Endothelial cell of umbilical vein (primary cell): ENCODE results near the gene CNPY1. TPM values are rescaled to one million over a fixed set of nuclear protein-coding genes. Genes with fewer than 3 reads are reported as not detected.

ENCODE experiments used
- BruUV-seq: library from RNA; stranded (reverse); fragments of 400-500 nt; replicated peaks from 2 replicates; lab custom pipeline; 2021; lab: Mats Ljungman, UMichigan
- CTCF ChIA-PET: fragments of 300-600, 350-600 bp; sonication (Branson Sonifier 250); formaldehyde crosslinking; loops from one replicate; lab custom pipeline; 2021; ENCODE audit warnings: antibody characterized with exemption, inconsistent platforms; lab: Charles Lee
- POLR2A ChIA-PET: fragments of 300-600, 350-600 bp; sonication (Branson Sonifier 250); formaldehyde crosslinking; loops from one replicate; lab custom pipeline; 2021; ENCODE audit warnings: antibody characterized with exemption, inconsistent platforms; lab: Charles Lee
- DNase-seq: peaks from one replicate; pipeline ENCODE4 v3.0.0-alpha.2; 2011; ENCODE audit warnings: low read depth, low spot score
- FAIRE-seq: peaks from 2 replicates; lab custom pipeline; 2011; peaks lifted over from hg19 to GRCh38; lab: Jason Lieb, UNC
- H2AFZ ChIP-seq: 2 replicates; pipeline ENCODE4 v1.6.0; 2012; ENCODE audit warnings: low read depth, low read length, control low read depth, inconsistent platforms
- H3K27ac ChIP-seq: 2 replicates; pipeline ENCODE4 v1.5.1; 2011; ENCODE audit warnings: low read depth, mild to moderate bottlenecking, control low read depth, low read length, moderate library complexity; ENCODE audit not compliant: insufficient read depth
- H3K27me3 ChIP-seq, 2 experiments: 2 replicates each; pipeline versions ENCODE4 v1.6.0 to v1.6.1; 2011; ENCODE audit warnings: low read length in 2 of 2, mixed read lengths in 1 of 2; ENCODE audit not compliant: control insufficient read depth in 2 of 2, insufficient read depth in 2 of 2
- H3K36me3 ChIP-seq, 2 experiments: 2 replicates in 1 of 2; 3 replicates in 1 of 2; pipeline ENCODE4 v1.5.1; 2011; ENCODE audit warnings: low read length in 2 of 2, mild to moderate bottlenecking in 1 of 2, moderate library complexity in 1 of 2; ENCODE audit not compliant: control insufficient read depth in 2 of 2, insufficient read depth in 2 of 2; ENCODE audit errors: extremely low read depth in 1 of 2
- H3K4me1 ChIP-seq: 3 replicates; pipeline ENCODE4 v1.5.1; 2011; ENCODE audit warnings: mild to moderate bottlenecking, low read length; ENCODE audit not compliant: control insufficient read depth, insufficient read depth; ENCODE audit errors: extremely low read depth
- H3K4me2 ChIP-seq: 2 replicates; pipeline ENCODE4 v1.6.1; 2011; ENCODE audit warnings: low read length, control low read depth, mixed read lengths; ENCODE audit not compliant: insufficient read depth
- H3K4me3 ChIP-seq, 3 experiments: fragments of 200-600 bp in 1 of 3; sonication (generic), shearing (Covaris generic) in 1 of 3; replicated peaks in 1 of 3; 2 replicates each; pipeline ENCODE4 v1.5.1; 2011 to 2016; ENCODE audit warnings: control low read depth in 3 of 3, low read length in 3 of 3, mild to moderate bottlenecking in 2 of 3, inconsistent platforms in 1 of 3, low read depth in 1 of 3, moderate library complexity in 1 of 3; ENCODE audit not compliant: insufficient read depth in 1 of 3
- H3K79me2 ChIP-seq: 2 replicates; pipeline ENCODE4 v1.6.0; 2012; ENCODE audit warnings: low read length, inconsistent platforms; ENCODE audit not compliant: control insufficient read depth, insufficient read depth
- H3K9ac ChIP-seq: replicated peaks from 2 replicates; pipeline ENCODE3; 2011; ENCODE audit warnings: low read length, control low read depth; ENCODE audit not compliant: insufficient read depth; ENCODE audit errors: extremely low read depth
- H3K9me1 ChIP-seq: replicated peaks from 3 replicates; pipeline ENCODE4 v1.6.0; 2011; ENCODE audit warnings: mild to moderate bottlenecking, low read length; ENCODE audit not compliant: control insufficient read depth, insufficient read depth; ENCODE audit errors: extremely low read depth
- H3K9me3 ChIP-seq: replicated peaks from 2 replicates; pipeline ENCODE4 v1.5.1; 2012; ENCODE audit warnings: low read length, inconsistent platforms; ENCODE audit not compliant: control insufficient read depth, insufficient read depth
- H4K20me1 ChIP-seq: replicated peaks from 2 replicates; pipeline ENCODE3; 2011; ENCODE audit warnings: mild to moderate bottlenecking, low read length; ENCODE audit not compliant: control insufficient read depth, insufficient read depth; ENCODE audit errors: extremely low read depth
- CTCF ChIP-seq, 2 donors: IDR thresholded peaks; 1 replicate in 1 of 2; 2 replicates in 1 of 2; pipeline ENCODE4 v1.5.1; 2011; ENCODE audit warnings: low read length in 2 of 2, mild to moderate bottlenecking in 2 of 2, moderate library complexity in 2 of 2, control low read depth in 1 of 2, inconsistent platforms in 1 of 2, low read depth in 1 of 2; ENCODE audit not compliant: insufficient read depth in 1 of 2; ENCODE audit errors: extremely low read depth in 1 of 2
- EZH2 ChIP-seq: IDR thresholded peaks from 2 replicates; pipeline ENCODE4 v1.6.1; 2012; ENCODE audit warnings: borderline replicate concordance, low read depth, mild to moderate bottlenecking, moderate library complexity, low read length, inconsistent platforms; ENCODE audit not compliant: severe bottlenecking
- FOS ChIP-seq: IDR thresholded peaks from 2 replicates; pipeline ENCODE4 v1.6.1; 2011; ENCODE audit warnings: mild to moderate bottlenecking, low read length, moderate library complexity, borderline replicate concordance; ENCODE audit not compliant: insufficient read depth
- GATA2 ChIP-seq: IDR thresholded peaks from 2 replicates; pipeline ENCODE4 v1.7.0; 2011; ENCODE audit warnings: low read depth, mild to moderate bottlenecking, moderate library complexity, mixed read lengths, low read length; ENCODE audit not compliant: insufficient read length, insufficient read depth
- JUN ChIP-seq: IDR thresholded peaks from 2 replicates; pipeline ENCODE4 v1.6.1; 2011; ENCODE audit warnings: borderline replicate concordance, low read depth; ENCODE audit not compliant: insufficient read length, insufficient read depth
- MYC ChIP-seq: IDR thresholded peaks from one replicate; pipeline ENCODE4 v1.6.1; 2011; ENCODE audit warnings: mild to moderate bottlenecking, low read depth, low read length
- POLR2A ChIP-seq: IDR thresholded peaks from 2 replicates; pipeline ENCODE4 v1.6.1; 2012; ENCODE audit warnings: low read depth, mild to moderate bottlenecking, control low read depth, low read length
- POLR2AphosphoS5 ChIP-seq: IDR thresholded peaks from 2 replicates; pipeline ENCODE4 v1.6.1; 2012; ENCODE audit warnings: low read depth, mild to moderate bottlenecking, control low read depth, low read length, moderate library complexity; ENCODE audit not compliant: insufficient read depth
- dilution Hi-C: fragments of 300-500 bp; cut with MboI; formaldehyde crosslinking; loops from one replicate; pipeline ENCODE4 v1.15.0; 2019; ENCODE audit warnings: low sequenced_read_pairs; ENCODE audit not compliant: extremely low pct_ligation_motif_present
- intact Hi-C: fragments of 100-400 bp; cut with micrococcal nuclease; formaldehyde crosslinking; loops from one replicate; pipeline ENCODE4 v1.10.0; 2022
- polyA plus RNA-seq, 4 experiments: library from polyadenylated mRNA; depleted of rRNA in 3 of 4; stranded (reverse) in 3 of 4; unstranded in 1 of 4; fragments of >200 nt; gene quantifications; 2 replicates each; pipeline versions ENCODE4 v1.2.1 to v1.2.3, GENCODE V29; 2011 to 2012; ENCODE audit warnings: missing spikeins in 1 of 4
- total RNA-seq: library from RNA; stranded (reverse); gene quantifications from 2 replicates; pipeline ENCODE4 v1.2.3, GENCODE V29; 2021
- TF ChIP-seq, protein P1 (sequence below): IDR thresholded peaks from 2 replicates; pipeline ENCODE4 v1.6.1; 2011; ENCODE audit not compliant: insufficient read depth, insufficient read length

CNPY1 gene
- total and polyA plus RNA-seq, 2 donors (not counting 3 experiments of a cell fraction or from before 2014, with no cell fraction given), result not detected

GRCh38 chr7:155505422-155505793 lies 41.0 kb downstream of the CNPY1 start:
- TF ChIP-seq JUN (no peak), GATA2 (no peak), FOS (no peak), POLR2A (no peak), CTCF (IDR thresholded peaks at IDR 0.05; ENCODE audit: extremely low read depth in 1 of 2, insufficient read depth in 1 of 2, low read depth in 1 of 2, low read length in 2 of 2) (no peak), POLR2AphosphoS5 (no peak), MYC (no peak), EZH2 (no peak)
- TF ChIP-seq, protein P1, sequence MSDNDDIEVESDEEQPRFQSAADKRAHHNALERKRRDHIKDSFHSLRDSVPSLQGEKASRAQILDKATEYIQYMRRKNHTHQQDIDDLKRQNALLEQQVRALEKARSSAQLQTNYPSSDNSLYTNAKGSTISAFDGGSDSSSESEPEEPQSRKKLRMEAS, result no peak
- H3K79me2 ChIP-seq, result no peaks in the 10 kb centered on the region
- BruUV-seq, result no TSS peak
- H3K4me1 ChIP-seq, result no peaks in the 10 kb centered on the region
- no peak overlapping the region for H2AFZ ChIP-seq
- peaks cover 44 to 80% of the 10 kb centered on the region in 2 experiments for H3K27me3 ChIP-seq
- H3K27ac ChIP-seq, result no peak overlapping the region
- dilution Hi-C loops, result no loop called here
- CTCF ChIA-PET, result no interaction called here
- DNase-seq (no peak), FAIRE-seq (no peak)
- no peak overlapping the region for H3K9ac ChIP-seq
- POLR2A ChIA-PET, result no interaction called here
- no peaks in the 10 kb centered on the region for H3K9me3 ChIP-seq
- no peak overlapping the region for H3K4me3 ChIP-seq
- intact Hi-C loops, result no loop called here
- no peaks in the 10 kb centered on the region for H3K36me3 ChIP-seq
- H3K9me1 ChIP-seq, result no peaks in the 10 kb centered on the region
- no peaks in the 10 kb centered on the region for H4K20me1 ChIP-seq
- no peak overlapping the region for H3K4me2 ChIP-seq
